ENCODE measurements around the gene XKR3.
"Not testable (repeated sequence)": the region's sequence is repeated elsewhere in the genome, so short reads cannot be mapped to it uniquely, and the experiment has no call there.

Gene XKR3

GRCh38 chr22:16804882-16805281, 20.3 kb downstream of the XKR3 start:
- no peak for DNase-seq (ENCODE audit: low spot score)

- no peak for DNase-seq (ENCODE audit: low spot score)
Observed at GRCh38 chr22:16803255-16803917, 21.8 kb downstream of the XKR3 start.

GRCh38 chr22:16801571-16801970, 23.6 kb downstream of the XKR3 start:
- no peak for DNase-seq (ENCODE audit: low spot score)

- DNase-seq (ENCODE audit: low spot score), result no peak
Observed at GRCh38 chr22:16801088-16801487, 24.1 kb downstream of the XKR3 start.

GRCh38 chr22:16800358-16800757, 24.9 kb downstream of the XKR3 start:
- DNase-seq (ENCODE audit: low spot score), result no peak

- not testable (repeated sequence) for DNase-seq (ENCODE audit: low spot score)
Observed at GRCh38 chr22:16795504-16795903, 29.7 kb downstream of the XKR3 start.

- DNase-seq (ENCODE audit: low spot score), result no peak
Observed at GRCh38 chr22:16793831-16794230, 31.4 kb downstream of the XKR3 start.

- DNase-seq (ENCODE audit: low spot score), result no peak
Observed at GRCh38 chr22:16789860-16790493, 35.2 kb downstream of the XKR3 start.

- no peak for DNase-seq (ENCODE audit: low spot score)
Observed at GRCh38 chr22:16783930-16784354, 41.3 kb downstream of the XKR3 start.

GRCh38 chr22:16783453-16783852, 41.8 kb downstream of the XKR3 start:
- no peak for DNase-seq (ENCODE audit: low spot score)

GRCh38 chr22:16781764-16782329, 43.4 kb downstream of the XKR3 start:
- no peak for DNase-seq (ENCODE audit: low spot score)

GRCh38 chr22:16781074-16781763, 44.0 kb downstream of the XKR3 start:
- DNase-seq (ENCODE audit: low spot score), result no peak

- no peak for DNase-seq (ENCODE audit: low spot score)
Observed at GRCh38 chr22:16777284-16777924, 47.8 kb downstream of the XKR3 start.

GRCh38 chr22:16776080-16776479, 49.1 kb downstream of the XKR3 start:
- DNase-seq (ENCODE audit: low spot score), result no peak

- no peak for DNase-seq (ENCODE audit: low spot score)
Observed at GRCh38 chr22:16774911-16775500, 50.2 kb downstream of the XKR3 start.

GRCh38 chr22:16771569-16771968, 53.6 kb downstream of the XKR3 start:
- not testable (repeated sequence) for DNase-seq (ENCODE audit: low spot score)

GRCh38 chr22:16767927-16768326, 57.3 kb downstream of the XKR3 start:
- DNase-seq (ENCODE audit: low spot score), result not testable (repeated sequence)

- DNase-seq (ENCODE audit: low spot score), result not testable (repeated sequence)
Observed at GRCh38 chr22:16762224-16762623, 63.0 kb downstream of the XKR3 start.

- not testable (repeated sequence) for DNase-seq (ENCODE audit: low spot score)
Observed at GRCh38 chr22:16760416-16760815, 64.8 kb downstream of the XKR3 start.

GRCh38 chr22:16749282-16749681, 75.9 kb downstream of the XKR3 start:
- not testable (repeated sequence) for DNase-seq (ENCODE audit: low spot score)

GRCh38 chr22:16748160-16748929, 76.9 kb downstream of the XKR3 start:
- not testable (repeated sequence) for DNase-seq (ENCODE audit: low spot score)

All from hematopoietic multipotent progenitor cell treated with erythropoietin and hydrocortisone succinate and interleukin-3 and kit ligand, for 15 days (in vitro differentiated cells).